ENCODE data around the gene HARS1.
"Not testable (repeated sequence)": the region's sequence is repeated elsewhere in the genome, so short reads cannot be mapped to it uniquely, and the experiment has no call there.

DNA sequence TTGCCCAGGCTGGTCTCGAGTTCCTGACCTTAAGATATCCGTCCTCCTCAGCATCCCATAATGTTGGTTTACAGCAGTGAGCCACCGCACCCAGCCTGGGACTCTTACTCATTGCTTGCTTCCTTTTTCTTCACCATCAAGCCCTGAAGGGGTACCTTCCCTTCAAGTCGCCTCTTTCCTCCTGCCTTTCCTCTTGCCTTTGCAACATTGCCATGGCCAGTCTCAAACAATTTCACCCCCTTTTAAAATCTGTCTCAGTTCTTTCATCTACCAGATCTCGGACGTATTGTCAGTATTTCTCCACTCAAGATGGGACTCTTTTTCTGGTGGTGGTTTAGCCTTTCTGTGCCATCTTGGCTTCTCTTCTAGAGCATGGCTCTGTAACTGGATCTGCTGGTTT lies 29.6 kb upstream of the HARS1 start:
- TF ChIP-seq EZH2, CTCF (IDR thresholded peaks at IDR 0.05): not testable (repeated sequence)

All from neural progenitor cell (in vitro differentiated cells).